H1 (cell line): ENCODE data around the gene ENDOV. TPM values are rescaled to one million over a fixed set of nuclear protein-coding genes. Genes with fewer than 3 reads are reported as not detected.

Experiments
- JUN ChIP-seq: IDR thresholded peaks from 2 replicates; pipeline ENCODE4 v1.6.1; 2011; ENCODE audit warnings: low read depth, mild to moderate bottlenecking, improper control_type of control experiment, low read length
- RBBP5 ChIP-seq: IDR thresholded peaks from 2 replicates; pipeline ENCODE4 v1.7.1; 2012; ENCODE audit warnings: low read depth, mild to moderate bottlenecking, inconsistent platforms, low read length, moderate library complexity, borderline replicate concordance
- polyA plus RNA-seq, 7 experiments: library from polyadenylated mRNA; depleted of rRNA in 3 of 7; stranded (reverse) in 5 of 7; unstranded in 2 of 7; fragments of >200 nt in 5 of 7; fragments of 200-250 nt in 2 of 7; gene quantifications; 1 replicate in 5 of 7; 2 replicates in 1 of 7; 4 replicates in 1 of 7; pipeline versions ENCODE4 v1.2.1 to v1.2.3, GENCODE V29; 2011 to 2013; ENCODE audit warnings: missing spikeins in 2 of 7, mixed read lengths in 2 of 7
- total RNA-seq: library from RNA; stranded (reverse); fragmentation: NEBNext Ultra II Directional; extraction: Animal tissue kit (Norgen Biotek cat#: 25700); gene quantifications from 2 replicates; pipeline ENCODE4 v1.2.1, GENCODE V29; 2021

The ENDOV gene
- total and polyA plus RNA-seq, 2 of the 8 experiments (the other 6 are each of a cell fraction or from before 2014, with no cell fraction given): 10.6 to 13.3 TPM

DNA sequence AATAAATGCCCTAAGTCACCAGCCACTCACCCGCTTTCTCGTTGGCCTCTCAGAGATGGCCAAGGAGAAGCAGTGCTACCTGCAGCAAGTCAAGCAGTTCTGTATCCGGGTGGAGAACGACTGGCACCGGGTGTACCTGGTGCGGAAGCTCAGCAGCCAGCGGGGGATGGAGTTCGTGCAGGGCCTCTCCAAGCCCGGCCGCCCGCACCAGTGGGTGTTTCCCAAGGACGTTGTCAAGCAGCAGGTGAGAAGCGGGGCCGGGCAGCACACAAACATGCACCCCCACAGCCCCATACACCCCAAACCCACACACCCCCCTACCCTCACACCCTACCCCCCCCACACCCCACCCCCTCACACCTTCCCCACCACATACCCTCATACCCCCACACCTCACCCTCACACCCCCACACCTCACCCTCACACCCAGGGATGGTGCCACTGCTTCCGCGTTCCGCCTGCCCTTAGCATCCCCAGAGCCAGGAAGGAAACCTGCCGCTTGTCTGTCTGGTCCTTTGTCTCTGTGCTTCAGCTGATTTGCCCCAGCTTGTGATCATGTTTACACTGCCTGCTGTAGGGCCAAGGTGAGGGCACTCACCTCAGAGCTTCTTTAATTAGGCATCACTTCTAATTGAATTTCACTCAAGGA, 41.9 kb upstream of the ENDOV start (continued):
- TF ChIP-seq JUN (no peak), RBBP5 (no peak)
